NCI-H524 (cell line): ENCODE measurements around the gene PRRG4.
A peak's percentile ranks its signal among the peaks of the same experiment; 100 is the strongest.
"Not testable (repeated sequence)": the region's sequence is repeated elsewhere in the genome, so short reads cannot be mapped to it uniquely, and the experiment has no call there.

Source experiments
- DNase-seq, 2 experiments: peaks; one replicate each; lab custom pipeline; 2025; lab: John Stamatoyannopoulos, UW

The PRRG4 gene

GRCh38 chr11:32829680-32830412 lies at the start of gene PRRG4:
Gene PRRG4, plus strand, starts transcription at chr11:32829927. Its CDS starts 603 bp downstream, at chr11:32830530.
- DNase-seq = peak in 1 of 2 experiments; percentile 42

- not testable (repeated sequence) for DNase-seq
Measured at GRCh38 chr11:32780839-32781238, 48.9 kb upstream of the PRRG4 start.

GRCh38 chr11:32781721-32782120 lies 48.0 kb upstream of the PRRG4 start:
- no peak for DNase-seq

GRCh38 chr11:32785262-32785661 lies 44.5 kb upstream of the PRRG4 start:
- no peak for DNase-seq

GRCh38 chr11:32786811-32787210 lies 42.9 kb upstream of the PRRG4 start:
- no peak for DNase-seq

GRCh38 chr11:32790916-32791315 lies 38.8 kb upstream of the PRRG4 start:
- DNase-seq = no peak

GRCh38 chr11:32792111-32792947 lies 37.4 kb upstream of the PRRG4 start:
- DNase-seq = no peak

- DNase-seq = peak in 1 of 2 experiments; percentile 59
Measured at GRCh38 chr11:32792948-32793475, 36.7 kb upstream of the PRRG4 start.

- DNase-seq = no peak
Measured at GRCh38 chr11:32794439-32794838, 35.3 kb upstream of the PRRG4 start, which contains the start of gene CCDC73. Gene CCDC73, minus strand, starts transcription at chr11:32794662. Its CDS starts 34,419 bp downstream, at chr11:32760243.

GRCh38 chr11:32796425-32796824 lies 33.3 kb upstream of the PRRG4 start:
- no peak for DNase-seq

GRCh38 chr11:32809313-32809712 lies 20.4 kb upstream of the PRRG4 start:
- DNase-seq = peak; percentile 46 to 76

- DNase-seq = no peak
Measured at GRCh38 chr11:32817181-32817851, 12.4 kb upstream of the PRRG4 start.

GRCh38 chr11:32817852-32818183 lies 11.9 kb upstream of the PRRG4 start:
- DNase-seq = no peak

GRCh38 chr11:32819187-32819586 lies 10.5 kb upstream of the PRRG4 start:
- DNase-seq = no peak

- no peak for DNase-seq
Measured at GRCh38 chr11:32820497-32820896, 9.2 kb upstream of the PRRG4 start.

GRCh38 chr11:32821517-32821916 lies 8.2 kb upstream of the PRRG4 start:
- no peak for DNase-seq

GRCh38 chr11:32821917-32822560 lies 7.7 kb upstream of the PRRG4 start:
- DNase-seq = no peak

- DNase-seq = not testable (repeated sequence)
Measured at GRCh38 chr11:32823617-32824016, 6.1 kb upstream of the PRRG4 start.

- no peak for DNase-seq
Measured at GRCh38 chr11:32826113-32826512, 3.6 kb upstream of the PRRG4 start.

GRCh38 chr11:32827276-32827675 lies 2.5 kb upstream of the PRRG4 start:
- DNase-seq = no peak

- no peak for DNase-seq
Measured at GRCh38 chr11:32829157-32829679, 509 bp upstream of the PRRG4 start.

GRCh38 chr11:32830413-32830738 lies 649 bp downstream of the PRRG4 start:
- DNase-seq = no peak
